GM18511 (cell line): ENCODE measurements around the gene MCM5.
A peak's percentile ranks its signal among the peaks of the same experiment; 100 is the strongest.
"Not testable (repeated sequence)": the region's sequence is repeated elsewhere in the genome, so short reads cannot be mapped to it uniquely, and the experiment has no call there.

ENCODE experiments used
- ATAC-seq: cut with Tn5 transposase; IDR thresholded peaks from one replicate; pipeline ENCODE4 v1.9.1; 2021; ENCODE audit warnings: mild to moderate bottlenecking, moderate library complexity; ENCODE audit not compliant: unreplicated experiment

MCM5 gene

GRCh38 chr22:35378621-35379020 lies 21.3 kb upstream of the MCM5 start:
- no peak for ATAC-seq

- no peak for ATAC-seq
These were observed 20.6 kb upstream of the MCM5 start for GRCh38 chr22:35379146-35379993.

GRCh38 chr22:35380013-35380412 lies 19.9 kb upstream of the MCM5 start:
- no peak for ATAC-seq

GRCh38 chr22:35380537-35381423 lies 19.2 kb upstream of the MCM5 start, which contains the start of gene HMOX1:
Gene HMOX1, plus strand, starts transcription at chr22:35381096. Its CDS starts 78 bp downstream, at chr22:35381174.
- peak; percentile 72 for ATAC-seq

GRCh38 chr22:35381424-35382009 lies 18.4 kb upstream of the MCM5 start:
- no peak for ATAC-seq

- no peak for ATAC-seq
These were observed 16.3 kb upstream of the MCM5 start for GRCh38 chr22:35383679-35384071.

- ATAC-seq, result no peak
These were observed 15.4 kb upstream of the MCM5 start for GRCh38 chr22:35384527-35384926.

GRCh38 chr22:35384975-35385588 lies 14.9 kb upstream of the MCM5 start:
- no peak for ATAC-seq

GRCh38 chr22:35386670-35387288 lies 13.2 kb upstream of the MCM5 start:
- ATAC-seq, result no peak

GRCh38 chr22:35390933-35391332 lies 9.0 kb upstream of the MCM5 start:
- no peak for ATAC-seq

GRCh38 chr22:35392357-35392756 lies 7.6 kb upstream of the MCM5 start:
- ATAC-seq, result no peak

GRCh38 chr22:35393116-35394010 lies 6.6 kb upstream of the MCM5 start:
- ATAC-seq, result no peak

GRCh38 chr22:35394011-35394312 lies 6.0 kb upstream of the MCM5 start:
- no peak for ATAC-seq

GRCh38 chr22:35394810-35395563 lies 5.0 kb upstream of the MCM5 start:
- ATAC-seq, result no peak

GRCh38 chr22:35396622-35397021 lies 3.3 kb upstream of the MCM5 start:
- not testable (repeated sequence) for ATAC-seq

GRCh38 chr22:35397095-35397904 lies 2.6 kb upstream of the MCM5 start:
- no peak for ATAC-seq

- ATAC-seq, result no peak
These were observed 1.4 kb upstream of the MCM5 start for GRCh38 chr22:35398591-35398973.

- ATAC-seq, result no peak
These were observed 744 bp upstream of the MCM5 start for GRCh38 chr22:35399114-35399677.
